Smooth muscle cell of the umbilical artery (primary cell): ENCODE results near the gene ROPN1L. TPM values are rescaled to one million over a fixed set of nuclear protein-coding genes. Genes with fewer than 3 reads are reported as not detected.

Source experiments
- total RNA-seq: library from RNA; depleted of rRNA; stranded (reverse); fragments of >200 nt; gene quantifications from 2 replicates; pipeline ENCODE4 v1.2.3, GENCODE V29; 2014

ROPN1L gene
- total RNA-seq: 0.14 and 0.30 TPM in 2 replicates

GRCh38 chr5:10441083-10441991, at the start of gene ROPN1L:
ROPN1L (plus strand) TSS chr5:10441879; CDS start chr5:10442168, 289 bp downstream.

Other genes starting within 250 kb of the ROPN1L start
- gene ATPSCKMT, start 192.0 kb upstream of the ROPN1L start, total RNA-seq: 24.2 and 31.2 TPM in 2 replicates
- gene CCT5, start 191.6 kb upstream of the ROPN1L start, total RNA-seq: 395 and 543 TPM in 2 replicates
- gene CMBL, start 134.0 kb upstream of the ROPN1L start, total RNA-seq: 18.7 and 21.1 TPM in 2 replicates
- gene MARCHF6, start 88.2 kb upstream of the ROPN1L start, total RNA-seq: 124 and 133 TPM in 2 replicates
- 1.2 and 2.4 TPM in 2 replicates for gene ANKRD33B, start 122.2 kb downstream of the ROPN1L start, total RNA-seq